Subcutaneous abdominal adipose tissue (tissue), 5 donors: ENCODE measurements around the gene SYT11.
"Not testable (repeated sequence)": the region's sequence is repeated elsewhere in the genome, so short reads cannot be mapped to it uniquely, and the experiment has no call there.

Experiments used
- H3K27ac ChIP-seq: one replicate; pipeline ENCODE4 v1.7.0; 2013; ENCODE audit warnings: low read depth, mild to moderate bottlenecking, inconsistent platforms, low read length, moderate library complexity
- H3K27me3 ChIP-seq, 5 donors: one replicate each; pipeline ENCODE4 v1.7.0; 2013; ENCODE audit warnings: low read length in 5 of 5, inconsistent platforms in 1 of 5; ENCODE audit not compliant: control insufficient read depth in 5 of 5, insufficient read depth in 4 of 5
- H3K36me3 ChIP-seq, 5 donors: one replicate each; pipeline ENCODE4 v1.7.0; 2013; ENCODE audit warnings: low read length in 5 of 5; ENCODE audit not compliant: control insufficient read depth in 5 of 5, insufficient read depth in 5 of 5
- H3K4me1 ChIP-seq, 5 donors: one replicate each; pipeline ENCODE4 v1.7.0; 2013; ENCODE audit warnings: low read length in 5 of 5, mild to moderate bottlenecking in 3 of 5, moderate library complexity in 1 of 5; ENCODE audit not compliant: control insufficient read depth in 5 of 5, insufficient read depth in 5 of 5
- H3K4me3 ChIP-seq, 5 donors: one replicate each; pipeline ENCODE4 v1.7.0; 2013; ENCODE audit warnings: low read length in 5 of 5, low read depth in 1 of 5
- H3K9ac ChIP-seq, 5 donors: one replicate each; pipeline ENCODE4 v1.7.0; 2013; ENCODE audit warnings: low read length in 5 of 5, mild to moderate bottlenecking in 4 of 5, moderate library complexity in 3 of 5
- H3K9me3 ChIP-seq, 5 donors: one replicate each; pipeline ENCODE4 v1.7.0; 2013; ENCODE audit warnings: low read length in 5 of 5; ENCODE audit not compliant: control insufficient read depth in 5 of 5
- donor health status: healthy.
- donor health status: healthy.
- donor health status: healthy.
- donor health status: healthy.
- donor health status: healthy.

SYT11 gene

GRCh38 chr1:155912056-155912536 is 52.7 kb downstream of the SYT11 start:
- Histone ChIP-seq H3K9me3 (no peaks in the 10 kb centered on the region), H3K27me3 (no peaks in the 10 kb centered on the region), H3K4me1 (peaks cover 0 to 23% (median 16%) of the 10 kb centered on the region in 5 donors), H3K36me3 (peaks cover 37 to 63% (median 54%) of the 10 kb centered on the region in 5 donors), H3K4me3 (peak overlapping the region in 2 of 5 donors; percentile 64 to 82), H3K9ac (peak overlapping the region in 1 of 5 donors; percentile 79), H3K27ac (peak overlapping the region; percentile 84)

- peaks cover 50 to 74% (median 63%) of the 10 kb centered on the region in 5 donors for H3K36me3 ChIP-seq
- H3K27me3 ChIP-seq, result no peaks in the 10 kb centered on the region
- H3K9me3 ChIP-seq, result no peaks in the 10 kb centered on the region
- H3K4me1 ChIP-seq, result peaks cover 0 to 23% (median 16%) of the 10 kb centered on the region in 5 donors
- H3K9ac ChIP-seq, result no peak overlapping the region
- no peak overlapping the region for H3K4me3 ChIP-seq
- H3K27ac ChIP-seq, result no peak overlapping the region
Measured at GRCh38 chr1:155913969-155914757, 54.8 kb downstream of the SYT11 start.

GRCh38 chr1:155918660-155919059 is 59.3 kb downstream of the SYT11 start:
- Histone ChIP-seq H3K36me3 (peaks cover 64 to 97% (median 87%) of the 10 kb centered on the region in 5 donors), H3K9me3 (no peaks in the 10 kb centered on the region), H3K4me1 (no peaks in the 10 kb centered on the region), H3K27me3 (no peaks in the 10 kb centered on the region), H3K9ac (no peak overlapping the region), H3K27ac (no peak overlapping the region), H3K4me3 (no peak overlapping the region)

- no peak overlapping the region for H3K9ac ChIP-seq
- H3K4me3 ChIP-seq, result no peak overlapping the region
- H3K27me3 ChIP-seq, result no peaks in the 10 kb centered on the region
- no peaks in the 10 kb centered on the region for H3K9me3 ChIP-seq
- no peak overlapping the region for H3K27ac ChIP-seq
- H3K4me1 ChIP-seq, result no peaks in the 10 kb centered on the region
- H3K36me3 ChIP-seq, result peaks cover 53 to 96% (median 84%) of the 10 kb centered on the region in 5 donors
Measured at GRCh38 chr1:155919801-155920200, 60.4 kb downstream of the SYT11 start.

- Histone ChIP-seq H3K9ac (no peak overlapping the region), H3K4me3 (no peak overlapping the region), H3K4me1 (no peaks in the 10 kb centered on the region), H3K27ac (no peak overlapping the region), H3K27me3 (no peaks in the 10 kb centered on the region), H3K36me3 (peaks cover 55 to 94% (median 87%) of the 10 kb centered on the region in 5 donors), H3K9me3 (no peaks in the 10 kb centered on the region)
Measured at GRCh38 chr1:155920717-155921116, 61.4 kb downstream of the SYT11 start.

GRCh38 chr1:155925506-155925905 is 66.1 kb downstream of the SYT11 start:
- Histone ChIP-seq H3K9me3 (no peaks in the 10 kb centered on the region), H3K27ac (no peak overlapping the region), H3K27me3 (no peaks in the 10 kb centered on the region), H3K4me1 (peaks cover 0 to 6% (median 4%) of the 10 kb centered on the region in 5 donors), H3K4me3 (no peak overlapping the region), H3K9ac (no peak overlapping the region), H3K36me3 (peaks cover 52 to 91% (median 81%) of the 10 kb centered on the region in 5 donors)

- Histone ChIP-seq H3K9me3 (no peaks in the 10 kb centered on the region), H3K9ac (no peak overlapping the region), H3K27ac (no peak overlapping the region), H3K4me1 (peaks cover 7 to 39% (median 37%) of the 10 kb centered on the region in 5 donors), H3K27me3 (no peaks in the 10 kb centered on the region), H3K36me3 (peaks cover 34 to 79% (median 59%) of the 10 kb centered on the region in 5 donors), H3K4me3 (no peak overlapping the region)
Measured at GRCh38 chr1:155929057-155929456, 69.7 kb downstream of the SYT11 start.

GRCh38 chr1:155930725-155931124 is 71.4 kb downstream of the SYT11 start:
- Histone ChIP-seq H3K36me3 (peaks cover 30 to 63% (median 44%) of the 10 kb centered on the region in 5 donors), H3K4me1 (peaks cover 7 to 46% (median 43%) of the 10 kb centered on the region in 5 donors), H3K9ac (peak overlapping the region in 4 of 5 donors; percentile 21 to 69 (median 48))
- H3K4me3 ChIP-seq, H3K27ac ChIP-seq, H3K27me3 ChIP-seq, H3K9me3 ChIP-seq: not testable (repeated sequence)

GRCh38 chr1:155931332-155932038 is 72.1 kb downstream of the SYT11 start:
- Histone ChIP-seq H3K4me1 (peaks cover 7 to 46% (median 43%) of the 10 kb centered on the region in 5 donors), H3K27ac (peak overlapping the region; percentile 23), H3K9ac (peak overlapping the region in 3 of 5 donors; percentile 21 to 56 (median 47)), H3K9me3 (no peaks in the 10 kb centered on the region), H3K27me3 (no peaks in the 10 kb centered on the region), H3K4me3 (peak overlapping the region in 2 of 5 donors; percentile 32 to 61), H3K36me3 (peaks cover 27 to 56% (median 37%) of the 10 kb centered on the region in 5 donors)

- Histone ChIP-seq H3K36me3 (peaks cover 21 to 50% (median 31%) of the 10 kb centered on the region in 5 donors), H3K27ac (peak overlapping the region; percentile 23), H3K9ac (peak overlapping the region in 2 of 5 donors; percentile 21 to 47), H3K4me1 (peaks cover 7 to 46% (median 43%) of the 10 kb centered on the region in 5 donors), H3K27me3 (no peaks in the 10 kb centered on the region), H3K9me3 (no peaks in the 10 kb centered on the region), H3K4me3 (no peak overlapping the region)
Measured at GRCh38 chr1:155932081-155932480, 72.7 kb downstream of the SYT11 start.
